Neural cell (in vitro differentiated cells): ENCODE results near the gene TGFA. TPM values are rescaled to one million over a fixed set of nuclear protein-coding genes. Genes with fewer than 3 reads are reported as not detected.

Source experiments
- H2AFZ ChIP-seq: fragments of 200-600, 300-800 bp; sonication (generic), shearing (Covaris generic); 2 replicates; pipeline ENCODE4 v1.6.0; 2014; ENCODE audit warnings: low read depth, mild to moderate bottlenecking, antibody characterized with exemption, low read length, moderate library complexity
- H3F3A ChIP-seq: fragments of 200-600 bp; shearing (Covaris generic); 2 replicates; pipeline ENCODE4 v1.6.1; 2016; ENCODE audit warnings: mild to moderate bottlenecking, moderate library complexity, mixed read lengths, antibody characterized with exemption, low read length; ENCODE audit not compliant: insufficient read depth, poor library complexity, severe bottlenecking
- H3K27ac ChIP-seq: fragments of 200-600, 300-800 bp; sonication (generic), shearing (Covaris generic); 2 replicates; pipeline ENCODE4 v1.5.1; 2014; ENCODE audit warnings: mild to moderate bottlenecking, low read length, moderate library complexity
- H3K27me3 ChIP-seq: fragments of 300-800, 200-600 bp; sonication (generic), shearing (Covaris generic); 2 replicates; pipeline ENCODE4 v1.6.0; 2014; ENCODE audit warnings: mild to moderate bottlenecking, low read depth, low read length, moderate library complexity; ENCODE audit not compliant: insufficient read depth
- H3K36me3 ChIP-seq: fragments of 300-800, 200-600 bp; sonication (generic), shearing (Covaris generic); 2 replicates; pipeline ENCODE4 v1.5.1; 2014; ENCODE audit warnings: mild to moderate bottlenecking, antibody characterized with exemption, low read length, moderate library complexity; ENCODE audit not compliant: insufficient read depth
- H3K4me2 ChIP-seq: fragments of 300-800, 200-600 bp; sonication (generic), shearing (Covaris generic); 2 replicates; pipeline ENCODE4 v1.6.0; 2014; ENCODE audit warnings: mild to moderate bottlenecking, low read length
- H3K4me3 ChIP-seq: fragments of 300-800, 200-600 bp; sonication (generic), shearing (Covaris generic); 2 replicates; pipeline ENCODE4 v1.5.1; 2014; ENCODE audit warnings: mild to moderate bottlenecking, low read length, moderate library complexity
- H3K79me2 ChIP-seq: fragments of 200-600 bp; shearing (Covaris generic); replicated peaks from 2 replicates; pipeline ENCODE4 v1.6.0; 2014; ENCODE audit warnings: mild to moderate bottlenecking, low read length, moderate library complexity; ENCODE audit not compliant: insufficient read depth
- H3K9ac ChIP-seq: fragments of 300-800, 200-600 bp; sonication (generic), shearing (Covaris generic); 2 replicates; pipeline ENCODE4 v1.6.1; 2016; ENCODE audit warnings: mild to moderate bottlenecking, low read length, mixed read lengths
- H3K9me2 ChIP-seq: fragments of 200-600 bp; shearing (Covaris generic); 2 replicates; pipeline ENCODE4 v1.6.1; 2016; ENCODE audit warnings: mild to moderate bottlenecking, low read length, mixed read lengths; ENCODE audit not compliant: insufficient read depth
- H3K9me3 ChIP-seq: fragments of 200-600, 300-800 bp; sonication (generic), shearing (Covaris generic); 2 replicates; pipeline ENCODE4 v1.6.1; 2016; ENCODE audit warnings: mild to moderate bottlenecking, mixed run types, low read length, moderate library complexity, mixed read lengths
- H4K20me1 ChIP-seq: fragments of 200-600 bp; shearing (Covaris generic); 2 replicates; pipeline ENCODE4 v1.6.1; 2016; ENCODE audit warnings: mild to moderate bottlenecking, mixed run types; ENCODE audit not compliant: insufficient read depth
- CTCF ChIP-seq: fragments of 450-650 bp; IDR thresholded peaks from 2 replicates; pipeline ENCODE4 v1.5.1; 2014; ENCODE audit warnings: antibody characterized with exemption, mild to moderate bottlenecking, moderate library complexity; ENCODE audit not compliant: poor library complexity, severe bottlenecking
- EP300 ChIP-seq: fragments of 450-650 bp; conservative IDR thresholded peaks from 2 replicates; pipeline ENCODE4 v1.6.1; 2014; ENCODE audit warnings: antibody characterized with exemption, mild to moderate bottlenecking, moderate library complexity; ENCODE audit not compliant: poor library complexity, severe bottlenecking
- EZH2 ChIP-seq: fragments of 200-600, 300-800 bp; shearing (Covaris generic), sonication (generic); IDR thresholded peaks from 2 replicates; pipeline ENCODE4 v1.6.1; 2014; ENCODE audit warnings: antibody characterized with exemption, low read length, borderline replicate concordance, mild to moderate bottlenecking; ENCODE audit not compliant: insufficient read depth, poor library complexity, severe bottlenecking
- MXI1 ChIP-seq: fragments of 450-650 bp; conservative IDR thresholded peaks from 2 replicates; pipeline ENCODE4 v1.6.1; 2014; ENCODE audit warnings: antibody characterized with exemption, mild to moderate bottlenecking; ENCODE audit not compliant: poor library complexity, severe bottlenecking
- POLR2AphosphoS5 ChIP-seq: IDR thresholded peaks from 2 replicates; pipeline ENCODE4 v1.6.1; 2012
- RAD21 ChIP-seq: fragments of 450-650 bp; conservative IDR thresholded peaks from 2 replicates; pipeline ENCODE4 v1.6.1; 2014; ENCODE audit warnings: antibody characterized with exemption, mild to moderate bottlenecking, moderate library complexity
- REST ChIP-seq: IDR thresholded peaks from 2 replicates; pipeline ENCODE4 v1.6.1; 2012; ENCODE audit warnings: borderline replicate concordance
- SMC3 ChIP-seq: fragments of 450-650 bp; conservative IDR thresholded peaks from 2 replicates; pipeline ENCODE4 v1.6.1; 2014; ENCODE audit warnings: antibody characterized with exemption, mild to moderate bottlenecking, moderate library complexity; ENCODE audit not compliant: poor library complexity
- TAF1 ChIP-seq: IDR thresholded peaks from 2 replicates; pipeline ENCODE4 v1.6.1; 2012; ENCODE audit warnings: low read depth
- polyA plus RNA-seq: library from polyadenylated mRNA; depleted of rRNA; stranded (reverse); fragments of >200 nt; gene quantifications from 2 replicates; pipeline ENCODE4 v1.2.3, GENCODE V29; 2014

Gene TGFA
- polyA plus RNA-seq, 1 donor from 2014 or later: 0.85 TPM

- H3K9ac ChIP-seq: no peak overlapping the region
- H3F3A ChIP-seq: no peaks in the 10 kb centered on the region
- no peaks in the 10 kb centered on the region for H3K79me2 ChIP-seq
- no peaks in the 10 kb centered on the region for H4K20me1 ChIP-seq
- no peaks in the 10 kb centered on the region for H3K9me3 ChIP-seq
- H3K36me3 ChIP-seq: no peaks in the 10 kb centered on the region
- H3K27me3 ChIP-seq: peaks cover 23% of the 10 kb centered on the region
- H3K9me2 ChIP-seq: no peaks in the 10 kb centered on the region
- no peak overlapping the region for H3K4me3 ChIP-seq
- H3K27ac ChIP-seq: no peak overlapping the region
- H3K4me2 ChIP-seq: no peak overlapping the region
- H2AFZ ChIP-seq: no peak overlapping the region
- no peak for TF ChIP-seq TAF1
- no peak for TF ChIP-seq CTCF
- TF ChIP-seq EZH2: no peak
- no peak for TF ChIP-seq REST
- no peak for TF ChIP-seq POLR2AphosphoS5
- no peak for TF ChIP-seq SMC3
- TF ChIP-seq EP300: no peak
- TF ChIP-seq MXI1: no peak
- no peak for TF ChIP-seq RAD21
These were observed 6.7 kb downstream of the TGFA start for GRCh38 chr2:70546885-70547284.

- Histone ChIP-seq H3K27ac (no peak overlapping the region), H3K79me2 (no peaks in the 10 kb centered on the region), H3F3A (no peaks in the 10 kb centered on the region), H4K20me1 (no peaks in the 10 kb centered on the region), H3K9me2 (no peaks in the 10 kb centered on the region), H3K27me3 (peaks cover 18% of the 10 kb centered on the region), H3K9ac (no peak overlapping the region), H3K36me3 (no peaks in the 10 kb centered on the region), H2AFZ (no peak overlapping the region), H3K4me2 (no peak overlapping the region), H3K9me3 (no peaks in the 10 kb centered on the region), H3K4me3 (no peak overlapping the region)
- no peak for TF ChIP-seq REST
- TF ChIP-seq SMC3: no peak
- TF ChIP-seq TAF1: no peak
- TF ChIP-seq POLR2AphosphoS5: no peak
- TF ChIP-seq CTCF: no peak
- no peak for TF ChIP-seq RAD21
- TF ChIP-seq EP300: no peak
- TF ChIP-seq EZH2: no peak
- no peak for TF ChIP-seq MXI1
These were observed 7.2 kb downstream of the TGFA start for GRCh38 chr2:70546376-70546775.
